ENCODE data around the gene PICALM.
A peak's percentile ranks its signal among the peaks of the same experiment; 100 is the strongest.
"Not testable (repeated sequence)": the region's sequence is repeated elsewhere in the genome, so short reads cannot be mapped to it uniquely, and the experiment has no call there.

Gene PICALM

GRCh38 chr11:86091086-86091485 lies 22.2 kb upstream of the PICALM start:
- no peak for DNase-seq
- H3K4me1 Mint-ChIP-seq = no peaks in the 10 kb centered on the region
- no peaks in the 10 kb centered on the region for H3K36me3 Mint-ChIP-seq (ENCODE audit: low read depth)
- peaks cover 5% of the 10 kb centered on the region for H3K27me3 Mint-ChIP-seq (ENCODE audit: low read depth, poor library complexity)
- H3K4me3 Mint-ChIP-seq = no peak overlapping the region
- H3K9me3 Mint-ChIP-seq = peaks cover 6% of the 10 kb centered on the region
- no peak overlapping the region for H3K27ac Mint-ChIP-seq
- no peak for TF ChIP-seq CTCF (IDR thresholded peaks at IDR 0.05)

- no peak for DNase-seq
- Mint-ChIP-seq H3K4me3 (no peak overlapping the region), H3K9me3 (peaks cover 6% of the 10 kb centered on the region), H3K36me3 (ENCODE audit: low read depth) (no peaks in the 10 kb centered on the region), H3K4me1 (no peaks in the 10 kb centered on the region), H3K27ac (peak overlapping the region; percentile 43), H3K27me3 (ENCODE audit: low read depth, poor library complexity) (peaks cover 6% of the 10 kb centered on the region)
- TF ChIP-seq CTCF (IDR thresholded peaks at IDR 0.05) = no peak
Measured at GRCh38 chr11:86089659-86090058, 20.8 kb upstream of the PICALM start.

GRCh38 chr11:86087688-86088087 lies 18.8 kb upstream of the PICALM start:
- not testable (repeated sequence) for DNase-seq; H3K4me1 Mint-ChIP-seq; H3K27me3 Mint-ChIP-seq (ENCODE audit: low read depth, poor library complexity); H3K4me3 Mint-ChIP-seq; H3K27ac Mint-ChIP-seq; H3K36me3 Mint-ChIP-seq (ENCODE audit: low read depth)
- H3K9me3 Mint-ChIP-seq = peaks cover 15% of the 10 kb centered on the region

GRCh38 chr11:86087256-86087655 lies 18.4 kb upstream of the PICALM start:
- H3K4me3 Mint-ChIP-seq = no peak overlapping the region
- no peak for DNase-seq
- H3K27me3 Mint-ChIP-seq (ENCODE audit: low read depth, poor library complexity) = peaks cover 6% of the 10 kb centered on the region
- no peaks in the 10 kb centered on the region for H3K36me3 Mint-ChIP-seq (ENCODE audit: low read depth)
- H3K9me3 Mint-ChIP-seq = peaks cover 15% of the 10 kb centered on the region
- no peaks in the 10 kb centered on the region for H3K4me1 Mint-ChIP-seq
- no peak overlapping the region for H3K27ac Mint-ChIP-seq
- TF ChIP-seq CTCF (IDR thresholded peaks at IDR 0.05) = no peak

GRCh38 chr11:86081455-86081854 lies 12.6 kb upstream of the PICALM start:
- H3K4me3 Mint-ChIP-seq = no peak overlapping the region
- H3K27me3 Mint-ChIP-seq (ENCODE audit: low read depth, poor library complexity) = peaks cover 5% of the 10 kb centered on the region
- no peak overlapping the region for H3K27ac Mint-ChIP-seq
- peaks cover 11% of the 10 kb centered on the region for H3K9me3 Mint-ChIP-seq
- no peak for TF ChIP-seq CTCF (IDR thresholded peaks at IDR 0.05)
- no peak for DNase-seq
- H3K36me3 Mint-ChIP-seq (ENCODE audit: low read depth) = no peaks in the 10 kb centered on the region
- H3K4me1 Mint-ChIP-seq = no peaks in the 10 kb centered on the region

GRCh38 chr11:86079421-86079820 lies 10.5 kb upstream of the PICALM start:
- no peak overlapping the region for H3K27ac Mint-ChIP-seq
- no peaks in the 10 kb centered on the region for H3K27me3 Mint-ChIP-seq (ENCODE audit: low read depth, poor library complexity)
- TF ChIP-seq CTCF (IDR thresholded peaks at IDR 0.05) = no peak
- H3K4me3 Mint-ChIP-seq = no peak overlapping the region
- H3K36me3 Mint-ChIP-seq (ENCODE audit: low read depth) = no peaks in the 10 kb centered on the region
- H3K9me3 Mint-ChIP-seq = peaks cover 9% of the 10 kb centered on the region
- H3K4me1 Mint-ChIP-seq = no peaks in the 10 kb centered on the region
- DNase-seq = no peak

Data from nephron progenitor cell (in vitro differentiated cells).